Measurements from ENCODE around the gene NUCB1.

Gene NUCB1

DNA sequence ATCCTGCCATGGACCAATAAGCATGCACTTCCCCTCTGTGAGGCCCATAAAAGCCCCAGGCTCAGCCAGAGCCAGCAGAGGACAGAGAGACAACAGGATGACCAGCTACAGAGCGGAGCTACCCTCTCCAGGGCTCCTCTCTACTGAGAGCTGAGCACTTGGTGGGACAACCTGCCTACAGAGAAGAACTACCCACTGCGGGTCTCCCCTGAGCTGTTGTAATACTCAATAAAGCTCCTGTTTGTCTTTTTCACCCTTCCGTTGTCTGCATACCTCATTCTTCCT lies 47.1 kb downstream of the NUCB1 start:
- TF ChIP-seq, protein P1, sequence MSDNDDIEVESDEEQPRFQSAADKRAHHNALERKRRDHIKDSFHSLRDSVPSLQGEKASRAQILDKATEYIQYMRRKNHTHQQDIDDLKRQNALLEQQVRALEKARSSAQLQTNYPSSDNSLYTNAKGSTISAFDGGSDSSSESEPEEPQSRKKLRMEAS (IDR thresholded peaks at IDR 0.05; ENCODE audit: low read depth, low read length) = no peak
- TF ChIP-seq POLR2A (IDR thresholded peaks at IDR 0.05; ENCODE audit: extremely low read depth, insufficient read length) = no peak
- TF ChIP-seq MYC (IDR thresholded peaks at IDR 0.05; ENCODE audit: low read depth, low read length) = no peak
- TF ChIP-seq, protein P2, sequence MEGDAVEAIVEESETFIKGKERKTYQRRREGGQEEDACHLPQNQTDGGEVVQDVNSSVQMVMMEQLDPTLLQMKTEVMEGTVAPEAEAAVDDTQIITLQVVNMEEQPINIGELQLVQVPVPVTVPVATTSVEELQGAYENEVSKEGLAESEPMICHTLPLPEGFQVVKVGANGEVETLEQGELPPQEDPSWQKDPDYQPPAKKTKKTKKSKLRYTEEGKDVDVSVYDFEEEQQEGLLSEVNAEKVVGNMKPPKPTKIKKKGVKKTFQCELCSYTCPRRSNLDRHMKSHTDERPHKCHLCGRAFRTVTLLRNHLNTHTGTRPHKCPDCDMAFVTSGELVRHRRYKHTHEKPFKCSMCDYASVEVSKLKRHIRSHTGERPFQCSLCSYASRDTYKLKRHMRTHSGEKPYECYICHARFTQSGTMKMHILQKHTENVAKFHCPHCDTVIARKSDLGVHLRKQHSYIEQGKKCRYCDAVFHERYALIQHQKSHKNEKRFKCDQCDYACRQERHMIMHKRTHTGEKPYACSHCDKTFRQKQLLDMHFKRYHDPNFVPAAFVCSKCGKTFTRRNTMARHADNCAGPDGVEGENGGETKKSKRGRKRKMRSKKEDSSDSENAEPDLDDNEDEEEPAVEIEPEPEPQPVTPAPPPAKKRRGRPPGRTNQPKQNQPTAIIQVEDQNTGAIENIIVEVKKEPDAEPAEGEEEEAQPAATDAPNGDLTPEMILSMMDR (IDR thresholded peaks at IDR 0.05; ENCODE audit: low read depth, low read length) = no peak
- no peak overlapping the region for H3K4me3 ChIP-seq (ENCODE audit: low read depth, low read length)
- DNase-seq (ENCODE audit: low read depth) = no peak

DNA sequence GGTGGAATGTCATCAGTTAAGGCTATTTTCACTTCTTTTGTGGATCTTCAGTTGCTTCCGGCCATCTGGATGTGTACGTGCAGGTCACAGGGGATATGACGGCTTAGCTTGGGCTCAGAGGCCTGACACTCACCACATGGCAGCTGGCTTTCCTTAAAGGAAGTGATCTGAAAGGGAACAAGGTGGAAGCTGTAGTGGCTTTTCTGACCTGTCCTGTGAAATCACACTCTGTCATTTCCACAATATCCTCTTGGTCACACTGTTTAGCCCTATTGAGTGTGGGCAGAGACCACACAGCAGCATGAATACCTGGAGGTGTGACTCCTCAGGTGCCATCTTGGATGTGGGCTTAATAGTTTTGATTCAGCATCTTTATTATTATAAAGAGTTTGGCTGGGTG lies 50.0 kb downstream of the NUCB1 start:
- no peak for DNase-seq (ENCODE audit: low read depth)
- TF ChIP-seq, protein P1 (IDR thresholded peaks at IDR 0.05; ENCODE audit: low read depth, low read length) = no peak
- TF ChIP-seq, protein P2 (IDR thresholded peaks at IDR 0.05; ENCODE audit: low read depth, low read length) = no peak
- TF ChIP-seq POLR2A (IDR thresholded peaks at IDR 0.05; ENCODE audit: extremely low read depth, insufficient read length) = no peak
- TF ChIP-seq MYC (IDR thresholded peaks at IDR 0.05; ENCODE audit: low read depth, low read length) = no peak

DNA sequence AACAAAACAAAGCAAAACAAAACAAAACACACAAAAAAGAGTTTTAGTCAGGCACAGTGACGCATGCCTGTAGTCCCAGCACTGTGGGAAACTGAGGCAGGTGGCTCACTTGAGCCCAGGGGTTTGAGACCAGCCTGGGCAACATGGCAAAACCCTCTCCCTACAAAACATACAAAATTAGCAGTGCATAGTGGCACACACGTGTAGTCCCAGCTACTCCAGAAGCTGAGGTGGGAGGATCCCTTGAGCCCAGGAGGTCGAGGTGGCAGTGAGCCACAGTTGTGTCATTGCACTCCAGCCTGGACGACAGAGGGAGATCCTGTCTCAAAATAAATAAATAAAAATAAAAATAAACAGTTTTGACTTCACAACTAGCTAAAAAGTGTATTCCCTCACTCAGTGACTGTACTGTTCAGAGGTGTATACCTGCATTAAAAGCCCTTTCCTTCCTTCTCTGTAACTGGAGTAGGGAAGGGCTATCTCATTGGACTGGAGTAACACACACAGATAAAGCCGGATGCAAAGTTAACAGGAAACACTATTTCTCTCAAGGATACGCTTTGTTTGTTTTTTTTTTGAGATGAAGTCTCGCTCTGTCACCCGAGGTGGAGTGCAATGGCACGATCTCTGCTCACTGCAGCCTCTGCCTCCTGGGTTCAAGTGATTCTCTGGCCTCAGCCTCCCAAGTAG lies 50.9 kb downstream of the NUCB1 start:
- TF ChIP-seq, protein P2 (IDR thresholded peaks at IDR 0.05; ENCODE audit: low read depth, low read length) = no peak
- TF ChIP-seq MYC (IDR thresholded peaks at IDR 0.05; ENCODE audit: low read depth, low read length) (no peak), POLR2A (IDR thresholded peaks at IDR 0.05; ENCODE audit: extremely low read depth, insufficient read length) (no peak)
- TF ChIP-seq, protein P1 (IDR thresholded peaks at IDR 0.05; ENCODE audit: low read depth, low read length) = no peak
- H3K4me3 ChIP-seq (ENCODE audit: low read depth, low read length) = no peak overlapping the region
- DNase-seq (ENCODE audit: low read depth) = no peak

More for the DNA sequence above, 50.0 kb downstream of the NUCB1 start:
- H3K4me3 ChIP-seq (ENCODE audit: low read depth, low read length) = no peak overlapping the region

DNA sequence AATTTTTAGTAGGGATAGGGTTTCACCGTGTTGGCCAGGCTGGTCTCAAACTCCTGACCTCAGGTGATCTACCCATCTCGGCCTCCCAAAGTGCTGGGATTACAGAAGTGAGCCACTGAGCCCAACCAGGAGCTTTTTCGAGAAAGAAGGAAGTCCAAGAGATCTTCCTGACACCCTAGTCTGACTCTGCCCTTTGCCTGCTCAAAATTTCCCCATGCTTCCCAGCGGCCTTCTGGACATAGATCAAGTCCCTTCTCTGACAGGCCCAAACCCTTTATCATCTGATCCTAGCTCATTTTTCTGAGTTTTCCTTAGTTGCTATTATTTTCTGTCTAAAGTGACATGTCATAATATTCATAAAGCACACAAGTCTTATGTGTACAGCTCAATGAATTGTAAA lies 53.0 kb downstream of the NUCB1 start:
- TF ChIP-seq, protein P1 (IDR thresholded peaks at IDR 0.05; ENCODE audit: low read depth, low read length) = no peak
- TF ChIP-seq MYC (IDR thresholded peaks at IDR 0.05; ENCODE audit: low read depth, low read length) = no peak
- no peak for TF ChIP-seq POLR2A (IDR thresholded peaks at IDR 0.05; ENCODE audit: extremely low read depth, insufficient read length)
- TF ChIP-seq, protein P2 (IDR thresholded peaks at IDR 0.05; ENCODE audit: low read depth, low read length) = no peak
- no peak for DNase-seq (ENCODE audit: low read depth)
- H3K4me3 ChIP-seq (ENCODE audit: low read depth, low read length) = no peak overlapping the region

DNA sequence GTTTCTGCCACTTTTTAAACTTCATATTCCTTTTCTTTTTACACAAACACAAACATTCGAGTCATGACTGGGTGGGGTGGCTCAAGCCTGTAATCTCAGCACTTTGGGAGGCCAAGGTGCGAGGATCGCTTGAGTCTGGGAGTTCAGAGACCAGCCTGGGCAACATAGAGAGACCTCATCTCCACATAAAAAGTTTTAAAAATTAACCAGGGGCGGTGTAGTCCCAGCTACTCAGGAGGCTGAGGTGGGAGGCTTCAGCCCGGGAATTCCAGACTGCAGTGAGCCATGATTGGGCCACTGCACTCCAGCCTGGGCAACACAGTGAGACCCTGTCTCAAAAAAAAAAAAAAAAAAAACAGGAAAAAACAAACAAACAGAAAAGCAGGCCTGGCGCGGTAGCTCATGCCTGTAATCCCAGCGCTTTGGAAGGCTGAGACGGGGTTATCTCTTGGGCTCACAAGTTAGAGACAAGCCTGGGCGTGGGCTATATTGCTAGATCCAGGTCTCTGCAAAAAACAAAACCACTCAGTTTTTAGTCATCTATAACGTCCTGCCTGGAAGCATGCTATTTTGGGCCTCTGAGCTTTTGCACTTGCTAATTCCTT lies 54.0 kb downstream of the NUCB1 start:
- H3K4me3 ChIP-seq (ENCODE audit: low read depth, low read length) = peak overlapping the region; percentile 59
- DNase-seq (ENCODE audit: low read depth) = no peak
- TF ChIP-seq, protein P2 (IDR thresholded peaks at IDR 0.05; ENCODE audit: low read depth, low read length) = no peak
- TF ChIP-seq, protein P1 (IDR thresholded peaks at IDR 0.05; ENCODE audit: low read depth, low read length) = no peak
- TF ChIP-seq MYC (IDR thresholded peaks at IDR 0.05; ENCODE audit: low read depth, low read length) (no peak), POLR2A (IDR thresholded peaks at IDR 0.05; ENCODE audit: extremely low read depth, insufficient read length) (no peak)
